ENCODE results near the gene KRTAP3-3.

Gene KRTAP3-3

DNA sequence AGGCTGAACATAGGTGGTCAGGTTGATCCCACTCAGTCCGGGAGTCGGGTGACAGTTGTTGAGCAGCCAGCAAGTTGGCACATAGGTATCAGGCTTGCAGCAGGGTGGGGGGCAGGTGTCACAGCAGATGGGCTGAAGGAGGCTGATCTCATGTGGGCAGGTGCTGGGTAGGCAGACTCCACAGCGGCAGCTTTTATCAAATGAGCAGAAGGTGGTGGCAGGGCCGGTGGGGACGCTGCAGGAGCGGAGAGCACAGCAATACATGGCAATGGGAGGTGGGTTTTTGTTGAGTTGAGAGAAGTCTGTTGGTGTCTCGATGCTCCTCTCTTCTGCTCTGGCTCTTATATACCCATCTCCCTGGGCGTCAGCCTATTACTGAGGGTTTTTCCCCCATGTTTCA is 14.8 kb upstream of the KRTAP3-3 start, which contains the start of gene KRTAP3-1:
KRTAP3-1 (minus strand) TSS at position 318 of the 400 bp plus-strand sequence; CDS start at position 264, 54 bp downstream.
- DNase-seq = no peak

DNA sequence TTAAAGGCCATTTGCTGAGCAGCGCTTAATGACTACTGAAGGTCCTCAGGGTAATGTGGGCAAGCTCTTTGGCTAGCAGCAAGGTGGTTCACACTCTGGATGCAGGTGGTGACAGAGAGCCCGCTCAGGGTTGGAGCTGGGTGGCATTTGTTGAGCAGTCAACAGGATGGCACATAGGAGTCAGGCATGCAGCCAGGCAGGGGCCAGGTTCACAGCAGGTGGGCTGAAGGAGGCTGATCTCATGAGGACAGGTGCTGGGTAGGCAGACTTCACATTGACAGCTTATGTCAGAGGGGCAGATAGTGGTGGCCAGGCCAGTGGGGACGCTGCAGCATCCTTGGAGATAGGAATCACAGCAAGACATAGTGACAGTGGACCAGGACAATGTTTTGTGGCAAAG is 10.4 kb upstream of the KRTAP3-3 start:
- DNase-seq = no peak

DNA sequence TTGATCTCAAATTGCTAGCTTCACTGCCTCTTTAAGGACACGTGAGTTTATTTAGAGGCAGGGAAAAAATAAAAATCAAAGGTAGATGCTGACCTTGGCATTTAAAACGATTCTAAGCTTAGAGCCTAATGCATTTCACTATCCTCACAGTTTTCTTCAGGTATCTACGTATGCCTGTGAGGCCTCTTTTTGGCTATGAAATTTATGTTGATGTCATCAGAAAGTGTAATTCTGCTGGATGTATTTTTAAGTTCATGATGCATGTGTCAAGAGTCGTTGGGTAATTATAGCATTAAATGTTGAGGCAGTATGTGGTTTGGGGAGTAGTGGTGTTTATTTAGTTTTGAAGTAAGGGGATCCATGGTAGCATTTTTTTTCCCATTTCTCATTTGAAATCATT is 10.0 kb upstream of the KRTAP3-3 start:
- DNase-seq = no peak

DNA sequence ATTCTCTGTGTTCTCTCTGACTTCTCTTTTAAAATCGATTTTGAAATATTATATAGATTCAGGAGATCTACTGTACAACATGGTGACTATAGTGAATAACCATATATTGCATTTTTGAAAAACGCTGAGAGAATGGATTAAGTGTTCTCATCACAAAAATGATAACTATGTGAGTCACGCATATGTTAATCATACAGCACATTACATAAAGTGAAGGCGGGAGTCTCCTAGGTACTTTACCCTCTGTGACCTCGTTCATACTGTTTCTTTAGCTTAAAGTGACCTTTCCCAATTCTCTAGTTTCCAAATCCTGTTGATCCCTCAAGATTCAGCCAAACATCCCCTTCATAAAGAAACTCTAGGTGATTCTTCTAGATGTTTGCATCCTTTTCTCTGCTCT is 8.8 kb upstream of the KRTAP3-3 start:
- DNase-seq = no peak

DNA sequence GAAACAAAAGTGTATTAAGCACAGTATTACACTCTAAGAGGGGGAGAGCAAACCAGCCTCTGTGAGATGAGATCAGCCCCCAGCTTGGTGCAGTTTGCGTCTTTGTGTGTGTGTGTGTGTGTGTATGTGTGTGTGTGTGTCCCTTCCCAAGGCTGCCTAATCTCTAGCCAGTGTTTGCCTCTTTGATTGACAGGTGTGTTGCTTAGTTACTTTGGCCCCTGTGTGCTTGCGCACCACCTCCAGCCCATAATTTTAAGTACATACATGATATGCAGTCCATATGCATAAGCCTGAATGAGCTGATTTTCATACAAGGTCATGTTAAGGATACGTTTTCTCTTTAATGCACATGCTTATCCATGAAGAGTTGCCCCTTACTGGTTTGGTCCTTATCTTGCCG is 7.8 kb upstream of the KRTAP3-3 start:
- no peak for DNase-seq

DNA sequence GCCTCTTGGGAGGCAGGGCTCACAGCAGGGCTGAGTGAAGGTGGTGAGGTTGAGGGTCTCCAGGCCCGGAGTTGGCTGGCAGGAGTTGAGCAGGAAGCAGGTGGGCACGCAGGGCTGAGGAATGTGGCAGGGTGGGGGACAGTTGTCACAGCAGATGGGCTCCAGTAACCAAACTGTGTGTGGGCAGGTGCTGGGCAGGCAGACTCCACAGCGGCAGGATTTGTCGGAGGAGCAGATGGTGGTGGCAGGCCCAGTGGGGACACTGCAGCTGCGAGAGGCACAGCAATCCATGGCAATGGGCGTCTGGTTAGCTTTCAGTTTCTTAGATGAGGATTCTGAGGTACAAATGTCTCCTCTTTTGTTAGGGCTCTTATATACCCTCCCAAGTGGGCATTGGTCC is 5.6 kb upstream of the KRTAP3-3 start, which contains the start of gene KRTAP3-2:
KRTAP3-2 (minus strand) TSS at position 344 of the 400 bp plus-strand sequence; CDS start at position 291, 53 bp downstream.
- DNase-seq = peak in 4 of 58 donors; percentile 3 to 9 (median 5)

DNA sequence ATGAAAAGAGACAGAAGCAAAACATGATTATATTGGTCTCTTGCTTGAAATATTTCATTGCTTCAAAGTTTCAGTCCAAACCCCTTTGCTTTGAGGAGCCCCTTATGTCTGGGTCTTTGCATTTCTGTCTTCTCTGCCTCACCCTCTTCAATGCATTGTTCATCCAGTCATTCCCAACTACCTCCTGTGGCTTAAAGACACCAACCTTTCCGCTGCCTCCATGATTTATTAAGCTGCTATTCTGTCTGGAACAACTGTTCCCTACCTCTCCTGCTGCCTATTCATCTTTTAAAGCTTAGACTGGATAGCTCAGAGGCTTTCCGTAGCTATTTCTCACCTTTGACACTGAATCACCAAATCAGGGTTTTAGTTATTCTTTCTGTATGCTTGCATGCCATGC is 3.4 kb upstream of the KRTAP3-3 start:
- DNase-seq = no peak

DNA sequence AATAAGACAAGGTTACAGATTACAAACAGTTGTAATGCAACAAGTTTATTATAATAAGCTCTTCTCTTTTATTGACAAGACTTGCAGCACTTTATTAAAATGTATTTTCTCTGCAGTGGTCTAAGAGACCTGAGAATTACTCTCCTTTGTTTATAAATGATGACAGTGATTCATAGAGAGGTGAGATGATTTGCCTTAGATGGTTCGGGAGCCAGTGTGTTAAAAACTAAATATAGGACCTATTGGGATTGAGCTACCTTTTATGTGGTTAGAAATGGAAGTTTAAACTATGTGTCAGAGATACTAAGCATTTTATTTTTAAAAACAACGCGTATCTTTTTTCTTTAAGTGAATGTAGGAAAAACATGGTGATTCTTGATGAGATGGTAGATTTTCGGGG is 2.9 kb upstream of the KRTAP3-3 start:
- DNase-seq = no peak

DNA sequence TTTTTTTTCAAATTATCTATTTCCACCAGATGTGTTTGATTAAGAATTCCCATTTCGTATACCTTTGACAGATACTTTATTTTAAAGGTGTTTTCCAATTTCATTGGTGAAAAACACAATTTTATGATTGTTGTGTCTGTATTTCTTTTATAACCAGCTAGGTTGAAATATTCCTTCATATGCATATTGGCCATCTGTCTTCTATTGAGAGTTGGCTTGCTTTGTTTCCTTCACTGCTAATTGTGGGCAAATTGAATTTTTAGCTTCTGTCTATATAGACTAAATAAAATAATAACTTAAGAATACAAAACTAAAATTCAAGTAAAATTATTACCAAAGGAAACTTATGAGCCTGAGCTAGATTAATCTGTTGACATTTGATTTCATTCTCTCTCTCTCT is 1.2 kb upstream of the KRTAP3-3 start:
- DNase-seq = no peak

DNA sequence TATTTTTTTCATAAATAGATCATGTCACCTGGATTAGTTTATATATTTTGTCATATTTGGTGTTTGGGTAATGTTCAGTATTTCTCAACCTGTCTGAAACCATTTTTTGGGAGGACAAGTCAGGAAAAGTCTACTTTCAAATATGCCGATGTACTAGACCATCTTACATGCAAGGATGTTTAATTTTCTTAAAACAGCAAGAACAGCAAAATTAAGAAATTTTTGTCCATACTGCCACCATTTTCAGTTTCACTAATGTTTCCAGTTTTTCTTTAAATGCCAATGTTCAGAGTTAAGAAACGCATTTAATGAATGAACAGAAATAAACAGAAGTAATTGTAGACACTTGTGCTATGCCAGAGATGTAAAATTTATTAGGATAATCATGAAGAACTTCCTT is 880 bp downstream of the KRTAP3-3 start:
- no peak for DNase-seq

DNA sequence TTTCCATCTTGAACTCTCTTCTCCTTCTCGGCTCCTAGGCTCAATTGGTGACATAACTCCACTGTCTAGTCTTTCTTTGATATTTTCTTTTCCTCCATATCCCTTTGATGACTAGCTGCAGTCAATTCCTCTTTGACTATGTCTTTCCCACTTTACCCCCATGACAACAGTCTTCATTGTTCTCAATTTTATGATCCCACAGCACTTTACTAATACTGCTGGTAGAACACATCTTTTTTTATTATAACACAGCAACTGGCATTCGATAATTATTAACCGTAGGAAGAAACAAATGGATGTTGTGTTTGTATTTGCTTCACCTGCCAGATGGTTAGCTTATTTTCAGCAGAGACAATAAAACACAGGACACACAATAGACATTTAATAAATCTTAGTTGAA is 1.3 kb downstream of the KRTAP3-3 start:
- DNase-seq = no peak

DNA sequence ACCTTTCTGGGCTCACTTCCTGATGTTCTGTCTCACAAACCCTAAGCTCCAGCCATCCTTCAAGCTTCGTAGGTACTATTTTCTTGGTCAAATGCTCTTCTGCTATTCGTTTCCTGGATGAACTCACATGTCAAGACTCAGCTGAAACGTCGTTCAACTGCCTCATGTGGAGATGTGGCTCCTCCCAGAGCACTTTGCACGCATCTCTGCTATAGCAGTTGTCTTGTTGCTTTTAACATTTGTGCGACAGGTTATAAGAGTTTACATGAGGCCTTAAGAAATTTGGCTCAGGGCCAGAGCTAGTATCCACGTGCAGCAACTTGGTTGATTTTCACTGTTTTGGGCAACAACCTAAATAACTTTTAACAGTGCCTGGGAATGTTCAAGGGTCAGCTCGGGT is 7.0 kb downstream of the KRTAP3-3 start:
- DNase-seq = no peak

DNA sequence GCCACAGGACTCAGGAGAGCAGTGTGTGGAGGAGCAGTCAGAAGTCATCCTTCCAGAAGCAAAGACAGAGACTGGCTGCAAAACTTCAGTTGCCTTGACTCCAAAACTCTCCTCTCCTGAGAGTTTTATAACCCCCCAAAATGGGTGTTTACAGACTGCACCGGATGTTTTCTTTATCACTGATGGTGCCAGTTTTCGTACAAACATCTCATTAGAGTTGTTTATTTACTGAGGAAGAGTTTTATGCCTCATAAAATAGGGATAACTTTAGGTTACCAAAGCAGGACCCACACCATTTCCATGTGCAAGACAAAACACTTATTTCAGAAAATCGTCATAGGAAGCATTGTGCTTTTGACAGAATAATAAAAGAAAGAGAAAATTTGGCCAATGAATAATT is 9.7 kb downstream of the KRTAP3-3 start, which contains the start of gene KRT40:
KRT40 (minus strand) TSS at position 101 of the 400 bp plus-strand sequence; CDS start at position 48, 53 bp downstream.
- no peak for DNase-seq

DNA sequence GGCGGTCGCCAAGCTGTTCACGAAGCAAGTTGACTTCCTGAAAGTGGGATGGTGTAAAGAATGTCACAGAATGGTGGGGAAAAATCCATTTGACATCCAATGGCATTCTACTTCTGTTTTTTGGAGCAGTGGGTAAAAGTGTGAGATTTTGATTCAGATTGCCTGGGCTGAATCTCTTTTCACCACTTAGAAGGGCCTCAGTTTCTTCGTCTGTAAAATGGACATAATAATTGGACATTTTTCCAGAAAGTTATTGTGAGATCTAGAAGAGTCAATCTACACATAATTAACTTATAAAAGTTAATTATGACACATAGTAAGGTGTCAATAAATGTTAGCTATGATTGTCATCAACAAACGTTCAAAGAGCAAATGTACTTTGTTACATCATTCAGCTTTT is 12.8 kb downstream of the KRTAP3-3 start:
- DNase-seq = no peak

DNA sequence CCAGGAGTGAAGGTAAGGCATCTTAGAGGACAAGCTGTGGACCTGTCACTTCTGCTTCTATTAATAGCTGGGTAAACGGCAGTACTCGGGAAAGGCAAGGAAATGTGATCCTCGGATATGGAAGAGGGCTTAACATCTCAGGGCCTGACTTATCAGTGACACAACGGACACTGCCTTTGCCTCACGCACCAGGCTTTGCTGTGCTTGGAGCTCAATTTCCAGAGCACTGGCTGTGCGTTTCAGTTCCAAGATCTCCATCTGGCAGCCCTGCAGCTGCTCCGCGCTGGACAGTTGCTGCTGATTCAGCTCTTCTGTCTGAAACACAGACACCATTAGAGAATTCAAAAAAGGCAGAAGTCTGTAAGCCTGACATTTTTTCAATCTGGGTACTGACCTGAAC is 13.4 kb downstream of the KRTAP3-3 start:
- DNase-seq = peak in 30 of 58 donors; percentile 1 to 41 (median 12)

DNA sequence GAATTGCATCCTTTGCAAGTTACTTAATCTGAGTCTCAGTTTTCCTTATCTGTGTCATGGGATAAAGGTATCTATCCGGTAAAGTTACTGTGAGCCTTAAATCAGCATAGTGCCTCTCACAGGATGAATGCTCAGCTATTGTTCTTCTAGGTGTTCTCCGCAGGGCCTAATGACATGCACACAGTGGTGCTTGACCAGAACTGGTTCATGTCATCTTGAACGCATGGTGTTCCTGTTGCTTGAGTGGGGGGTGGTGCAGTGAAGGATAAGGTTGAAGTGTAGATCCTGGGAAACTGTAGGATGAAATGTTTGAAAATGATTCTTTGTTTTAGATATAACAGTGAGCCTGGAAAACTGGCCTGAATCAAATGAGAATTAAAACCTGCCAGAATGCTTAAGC is 13.8 kb downstream of the KRTAP3-3 start:
- DNase-seq = no peak

DNA sequence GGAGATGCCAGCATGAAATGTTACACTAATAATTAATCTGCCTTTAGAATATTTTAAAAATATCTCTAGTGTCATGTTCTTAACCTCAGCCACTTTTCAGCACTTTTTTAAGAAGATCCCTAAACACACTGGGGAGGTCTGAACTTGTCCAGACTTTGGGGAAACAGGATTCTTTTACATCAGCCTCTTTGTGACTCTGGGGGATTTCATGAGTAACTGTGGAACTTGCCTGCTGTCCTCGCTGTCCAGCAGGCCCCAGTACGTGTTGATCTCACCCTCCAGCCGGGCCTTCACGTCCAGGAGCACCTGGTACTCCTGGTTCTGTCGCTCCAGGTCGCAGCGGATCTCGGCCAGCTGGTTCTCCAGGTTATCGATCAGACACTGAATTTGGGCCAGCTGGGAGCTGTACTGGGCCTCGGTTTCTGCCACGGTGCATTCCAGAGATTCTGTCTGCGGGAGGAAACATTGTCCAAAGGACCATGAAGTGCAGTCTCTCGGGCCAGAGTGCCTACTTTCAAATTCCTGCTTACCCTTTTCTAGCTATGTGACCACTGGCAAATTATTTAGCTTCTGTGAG is 15.3 kb downstream of the KRTAP3-3 start:
- DNase-seq = no peak

DNA sequence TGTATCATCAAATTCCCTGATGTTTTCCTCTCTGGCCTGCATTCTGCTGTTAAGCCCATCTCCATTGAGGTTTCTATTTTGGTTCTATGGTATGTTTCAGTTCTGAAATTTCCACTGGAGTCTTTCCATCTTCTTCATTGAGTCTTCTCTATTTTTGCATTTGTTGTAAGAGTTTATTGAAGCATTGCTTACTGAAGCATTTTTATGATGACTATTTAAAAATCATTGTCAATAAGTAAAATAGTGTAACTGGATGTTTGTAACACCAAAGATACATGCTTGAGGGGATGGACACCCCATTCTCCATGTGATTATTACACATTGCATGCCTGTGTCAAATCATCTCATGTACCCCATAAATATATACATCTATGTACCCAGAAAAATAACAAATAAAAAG is 18.4 kb downstream of the KRTAP3-3 start:
- DNase-seq = no peak

DNA sequence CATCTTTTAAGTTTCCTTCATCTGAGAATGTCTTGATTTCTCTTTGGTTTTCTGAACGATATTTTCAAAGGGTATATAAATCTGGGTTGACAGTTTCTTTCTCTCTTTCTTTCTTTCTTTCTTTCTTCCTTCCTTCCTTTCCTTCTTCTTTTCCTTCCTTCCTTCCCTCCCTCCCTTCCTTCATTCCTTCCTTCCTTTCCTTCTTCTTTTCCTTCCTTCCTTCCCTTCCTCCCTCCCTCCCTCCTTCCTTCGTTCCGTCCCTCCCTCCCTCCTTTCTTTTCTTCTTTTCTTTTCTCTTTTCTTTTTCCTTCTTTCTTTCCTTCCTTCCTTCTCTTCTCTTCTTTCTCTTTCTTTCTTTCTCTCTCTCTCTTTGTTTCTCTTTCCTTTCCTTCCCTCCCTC is 19.6 kb downstream of the KRTAP3-3 start:
- DNase-seq = no peak

DNA sequence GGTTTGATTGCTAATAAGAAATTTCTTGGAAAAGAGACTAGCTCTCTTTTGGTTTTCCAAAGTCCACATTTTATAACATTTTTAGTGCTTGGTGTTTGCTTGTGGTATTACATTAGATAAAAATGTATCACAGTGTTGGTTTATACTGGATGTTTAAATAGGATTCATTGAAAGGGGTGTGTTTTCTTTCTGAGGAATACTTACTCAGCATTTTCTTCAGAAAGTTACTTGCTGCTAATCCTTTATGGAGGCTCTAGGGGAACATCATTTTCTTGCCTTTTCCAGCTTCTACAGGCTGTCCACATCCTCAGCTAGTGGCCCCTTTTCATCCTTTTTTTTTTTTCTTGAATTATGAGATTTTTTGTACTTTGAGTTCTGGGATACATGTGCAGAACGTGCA is 26.4 kb downstream of the KRTAP3-3 start:
- DNase-seq = no peak

DNA sequence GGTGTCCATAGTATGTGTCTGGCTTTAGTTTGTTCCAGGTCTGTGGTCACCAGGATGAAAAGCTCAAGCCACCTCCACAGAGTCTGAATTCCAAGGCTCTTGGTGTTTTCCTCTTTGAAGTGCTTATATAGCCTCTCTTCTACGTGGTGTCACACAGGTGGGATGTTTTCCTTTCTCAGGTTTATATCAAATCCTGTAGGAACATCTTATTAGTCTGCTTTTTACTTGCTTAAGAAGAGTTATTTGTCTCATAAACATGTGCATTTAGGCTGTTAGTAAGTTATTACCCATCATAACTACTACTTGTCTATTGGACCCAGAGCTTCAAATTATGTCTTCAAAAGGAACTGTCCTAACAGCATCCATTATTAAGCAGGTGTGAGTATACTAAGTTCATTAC is 27.1 kb downstream of the KRTAP3-3 start, which contains the start of gene KRT39:
KRT39 (minus strand) TSS at position 101 of the 400 bp plus-strand sequence; CDS start at position 9, 92 bp downstream.
- DNase-seq = no peak

DNA sequence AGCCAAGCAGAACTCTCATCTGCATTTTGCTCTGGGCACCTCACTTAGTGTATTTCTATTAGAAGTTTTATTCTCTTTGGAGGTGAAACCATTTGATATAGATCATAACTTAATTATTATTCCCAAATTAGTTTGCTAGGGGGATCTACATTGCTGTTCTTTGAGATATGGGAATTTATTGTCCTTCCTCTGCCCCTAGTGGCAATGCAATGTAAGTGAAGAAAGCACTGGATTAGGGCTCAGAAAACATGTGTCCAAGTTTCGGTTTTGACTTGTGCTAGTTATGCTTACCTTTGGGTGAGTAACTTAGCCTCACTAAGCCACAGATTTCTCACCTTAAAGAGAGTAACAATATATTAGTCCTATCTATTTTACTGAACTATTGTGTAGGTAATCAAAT is 30.1 kb downstream of the KRTAP3-3 start:
- DNase-seq = no peak

DNA sequence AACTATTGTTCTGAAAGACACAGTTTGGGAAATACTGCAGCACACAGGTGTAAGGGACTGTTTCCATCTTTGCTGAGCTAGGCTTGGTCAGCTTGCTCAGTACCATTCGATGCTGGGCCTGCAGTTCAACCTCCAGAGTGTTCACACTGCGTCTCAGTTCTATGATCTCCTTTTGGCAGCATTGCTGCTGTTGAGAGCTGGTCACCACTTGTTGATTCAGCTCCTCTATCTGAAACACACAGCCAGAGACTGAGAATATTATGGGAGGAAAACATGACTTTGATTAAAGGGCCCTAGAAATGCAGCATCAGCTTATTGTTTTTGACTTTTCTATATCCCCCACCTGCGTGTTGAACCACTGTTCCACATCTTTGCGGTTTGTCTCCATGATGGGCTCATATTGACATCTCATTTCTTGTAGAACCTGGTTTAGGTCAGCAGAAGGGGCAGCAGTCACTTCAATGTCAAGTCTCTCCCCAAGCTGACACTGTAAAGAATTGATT is 31.9 kb downstream of the KRTAP3-3 start:
- DNase-seq = no peak

All from anterior cingulate cortex (tissue), 58 donors.